Gastroesophageal sphincter (tissue), 4 donors: ENCODE measurements around the gene C14orf39. TPM values are rescaled to one million over a fixed set of nuclear protein-coding genes. Genes with fewer than 3 reads are reported as not detected.

Experiments used
- ATAC-seq: fragments of 150-250 bp; one replicate; pipeline ENCODE4 v1.9.1; 2016; ENCODE audit warnings: mild to moderate bottlenecking, moderate library complexity
- H3K27ac ChIP-seq, 4 donors: fragments of 200-600 bp; sonication (generic) in 3 of 4; 1 replicate in 3 of 4; 2 replicates in 1 of 4; pipeline ENCODE4 v1.5.1; 2016 to 2019
- H3K27me3 ChIP-seq: fragments of 200-600 bp; sonication (generic); one replicate; pipeline ENCODE4 v1.5.1; 2019
- H3K36me3 ChIP-seq, 2 donors: fragments of 200-600 bp; sonication (generic); one replicate each; pipeline ENCODE4 v1.5.1; 2019; ENCODE audit warnings: control low read depth in 1 of 2
- H3K4me1 ChIP-seq, 3 donors: fragments of 200-600 bp; sonication (generic); 1 replicate in 2 of 3; 2 replicates in 1 of 3; pipeline ENCODE4 v1.5.1; 2016 to 2019; ENCODE audit warnings: control low read depth in 2 of 3
- H3K4me3 ChIP-seq, 2 donors: fragments of 200-600 bp; sonication (generic); one replicate each; pipeline ENCODE4 v1.5.1; 2019; ENCODE audit warnings: mild to moderate bottlenecking in 1 of 2, moderate library complexity in 1 of 2
- H3K9me3 ChIP-seq, 3 donors: fragments of 200-600 bp; sonication (generic); one replicate each; pipeline ENCODE4 v1.5.1; 2017 to 2019; ENCODE audit warnings: control low read depth in 2 of 3
- CTCF ChIP-seq, 4 experiments: fragments of 200-600 bp in 2 of 4; fragments of 450-650 bp in 2 of 4; sonication (generic) in 1 of 4; IDR thresholded peaks; one replicate each; pipeline ENCODE4 v1.5.1; 2017 to 2019; ENCODE audit warnings: antibody characterized with exemption in 4 of 4, mild to moderate bottlenecking in 2 of 4, moderate library complexity in 2 of 4
- EP300 ChIP-seq: sonication (generic); formaldehyde crosslinking; IDR thresholded peaks from one replicate; pipeline ENCODE4 v1.6.1; 2017; ENCODE audit warnings: antibody characterized with exemption, mild to moderate bottlenecking
- POLR2A ChIP-seq, 2 donors: fragments of 450-650 bp; IDR thresholded peaks; one replicate each; pipeline ENCODE4 v1.6.1; 2017; ENCODE audit warnings: antibody characterized with exemption in 2 of 2, mild to moderate bottlenecking in 2 of 2, moderate library complexity in 1 of 2
- POLR2AphosphoS5 ChIP-seq: sonication (generic); formaldehyde crosslinking; IDR thresholded peaks from one replicate; pipeline ENCODE4 v1.6.1; 2017; ENCODE audit warnings: antibody characterized with exemption
- WGBS, 2 donors: methylation state at CpG; one replicate each; pipeline ENCODE4 v1.1.5; 2018; ENCODE audit warnings: low coverage in 1 of 2; 5-methylcytosine and 5-hydroxymethylcytosine counted together
- total RNA-seq, 4 donors: library from RNA; depleted of rRNA; stranded (reverse); fragments of >200 nt; gene quantifications; one replicate each; pipeline ENCODE4 v1.1.0, GENCODE V29; 2016

Gene C14orf39
- 1 to 10 TPM in 1 of 4 donors, under 1 TPM in 1, not detected in 2; 0.31 to 1.1 TPM for total RNA-seq

- H3K27ac ChIP-seq = no peak within 1 kb of the TSS
- ATAC-seq = no peak
- 0% methylated on average over 1 to 7 of the region's 57 CpGs for WGBS, 2 donors
- peaks cover 67% of the 10 kb centered on the region for H3K27me3 ChIP-seq
- H3K4me1 ChIP-seq = peaks cover 0 to 12% (median 6%) of the 10 kb centered on the region in 3 donors
- peaks cover 0 to 11% (median 0%) of the 10 kb centered on the region in 3 donors for H3K9me3 ChIP-seq
- TF ChIP-seq EP300 = no peak
- no peak for TF ChIP-seq POLR2A (IDR thresholded peaks at IDR 0.05)
- no peak for TF ChIP-seq CTCF (IDR thresholded peaks at IDR 0.05)
- TF ChIP-seq POLR2AphosphoS5 = no peak
- no peaks in the 10 kb centered on the region for H3K36me3 ChIP-seq
- peak within 1 kb of the TSS in 1 of 2 donors; percentile 45 for H3K4me3 ChIP-seq
Observed at GRCh38 chr14:60485598-60486251, at the start of gene C14orf39. Gene C14orf39, minus strand, starts transcription at chr14:60486063. Its CDS starts 985 bp downstream, at chr14:60485078.

- TF ChIP-seq POLR2AphosphoS5 (no peak), CTCF (IDR thresholded peaks at IDR 0.05) (no peak), POLR2A (IDR thresholded peaks at IDR 0.05) (no peak), EP300 (no peak)
- 57 to 67% methylated on average over 3 of the region's 3 CpGs for WGBS, 2 donors
Observed at GRCh38 chr14:60532442-60532841, 46.6 kb upstream of the C14orf39 start.

GRCh38 chr14:60515511-60516289 lies 29.8 kb upstream of the C14orf39 start:
- TF ChIP-seq CTCF (IDR thresholded peaks at IDR 0.05) (no peak), POLR2A (IDR thresholded peaks at IDR 0.05) (no peak), EP300 (no peak), POLR2AphosphoS5 (no peak)
- H3K4me1 ChIP-seq = peaks cover 0 to 27% (median 10%) of the 10 kb centered on the region in 3 donors
- no peaks in the 10 kb centered on the region for H3K36me3 ChIP-seq
- peaks cover 0 to 20% (median 0%) of the 10 kb centered on the region in 3 donors for H3K9me3 ChIP-seq
- H3K27ac ChIP-seq = no peak overlapping the region
- no peak for ATAC-seq
- peak overlapping the region in 1 of 2 donors; percentile 49 for H3K4me3 ChIP-seq
- WGBS, 2 donors = 16 to 26% methylated on average over 14 to 23 of the region's 66 CpGs
- H3K27me3 ChIP-seq = peaks cover 87% of the 10 kb centered on the region

More at GRCh38 chr14:60532442-60532841, 46.6 kb upstream of the C14orf39 start:
- Histone ChIP-seq H3K4me3 (no peak overlapping the region), H3K9me3 (no peaks in the 10 kb centered on the region), H3K4me1 (no peaks in the 10 kb centered on the region), H3K27me3 (peaks cover 17% of the 10 kb centered on the region), H3K27ac (no peak overlapping the region), H3K36me3 (no peaks in the 10 kb centered on the region)
- no peak for ATAC-seq

GRCh38 chr14:60514741-60515491 lies 29.1 kb upstream of the C14orf39 start:
- Histone ChIP-seq H3K4me1 (peaks cover 0 to 35% (median 14%) of the 10 kb centered on the region in 3 donors), H3K4me3 (peak overlapping the region; percentile 1 to 49), H3K27me3 (peaks cover 92% of the 10 kb centered on the region), H3K36me3 (no peaks in the 10 kb centered on the region), H3K27ac (no peak overlapping the region), H3K9me3 (peaks cover 0 to 20% (median 0%) of the 10 kb centered on the region in 3 donors)
- ATAC-seq = peak; percentile 53
- TF ChIP-seq CTCF (IDR thresholded peaks at IDR 0.05) = peak in 3 of 4 experiments; percentile 8 to 46 (median 25)
- no peak for TF ChIP-seq POLR2AphosphoS5
- TF ChIP-seq POLR2A (IDR thresholded peaks at IDR 0.05) = no peak
- TF ChIP-seq EP300 = no peak
- 5% methylated on average over 12 to 17 of the region's 79 CpGs for WGBS, 2 donors
